HG03469 (cell line): ENCODE measurements around the gene SAMD11.

Source experiments
- ATAC-seq: cut with Tn5 transposase; IDR thresholded peaks from one replicate; pipeline ENCODE4 v1.9.1; 2021; ENCODE audit warnings: mild to moderate bottlenecking, moderate library complexity, moderate number of reproducible peaks; ENCODE audit not compliant: unreplicated experiment

Gene SAMD11

DNA sequence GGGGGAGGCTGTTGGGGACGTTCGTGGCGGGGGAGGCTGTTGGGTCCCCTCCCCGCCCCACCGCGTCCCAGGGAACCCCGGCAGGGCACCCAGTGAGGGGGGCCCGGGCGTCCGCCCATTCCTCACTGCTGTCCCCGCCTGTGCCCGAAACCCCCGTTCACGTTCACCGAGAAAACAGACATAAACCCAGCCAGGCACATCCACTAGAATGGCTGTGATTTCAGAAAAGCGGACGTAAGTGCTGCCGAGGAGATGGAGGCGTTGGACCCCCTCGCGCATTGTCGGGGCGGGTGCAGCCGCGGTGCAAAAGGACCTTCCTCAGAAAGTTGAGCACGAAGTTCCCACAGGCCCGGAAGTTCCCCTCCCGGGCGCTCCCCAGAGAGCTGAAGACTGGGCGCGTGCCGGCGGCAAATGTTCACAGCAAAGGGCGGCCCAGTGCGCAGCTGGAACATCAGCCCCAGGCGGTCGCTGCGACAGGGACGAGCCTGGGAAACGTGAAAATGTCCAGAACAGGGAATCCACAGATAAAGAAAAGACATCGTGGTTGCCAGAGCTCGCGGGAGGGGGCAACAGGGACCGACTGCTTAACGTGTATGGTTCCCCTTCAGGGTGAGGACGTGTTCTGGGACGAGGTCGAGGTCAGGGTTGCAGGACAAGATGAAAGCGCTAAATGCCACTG lies 18.5 kb upstream of the SAMD11 start:
- ATAC-seq, result no peak

DNA sequence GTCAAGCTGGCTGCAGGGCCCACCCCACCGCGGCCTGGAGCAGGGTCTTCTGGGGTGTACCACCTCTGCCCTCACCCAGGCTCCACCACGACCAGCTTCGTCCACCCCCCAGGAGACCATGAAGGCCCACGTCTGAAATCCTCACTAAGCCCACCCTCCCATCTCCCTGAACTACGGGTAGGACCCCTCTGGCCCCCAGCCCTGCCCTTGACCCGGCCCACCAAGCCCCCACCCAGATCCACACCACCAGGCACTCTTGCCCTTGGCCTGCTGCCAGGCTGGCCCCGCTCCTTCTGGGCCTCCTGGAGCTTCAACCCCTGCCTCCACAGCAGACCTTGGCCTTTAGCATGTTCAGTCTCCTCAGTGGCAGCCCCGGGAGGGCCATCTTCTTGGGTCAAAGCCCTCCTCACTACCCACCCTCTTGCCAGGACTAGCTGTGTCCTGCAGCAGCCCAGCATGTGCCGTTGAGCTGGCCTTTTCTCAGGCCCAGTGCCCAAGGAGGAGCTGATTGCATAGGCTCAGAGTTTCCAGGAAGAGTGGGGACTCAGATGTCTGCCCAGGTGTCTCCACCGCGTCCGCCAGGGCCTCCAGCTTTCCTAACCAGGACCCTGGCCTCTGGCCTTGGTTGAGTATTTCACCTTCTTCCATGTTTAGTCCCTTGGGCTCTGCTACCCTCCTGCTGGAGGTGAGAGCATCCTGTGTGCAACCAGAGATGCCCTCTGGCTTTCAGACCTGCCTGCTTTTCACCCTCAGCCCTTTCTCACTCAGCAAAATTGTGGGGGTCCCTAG lies 17.7 kb upstream of the SAMD11 start:
- no peak for ATAC-seq

DNA sequence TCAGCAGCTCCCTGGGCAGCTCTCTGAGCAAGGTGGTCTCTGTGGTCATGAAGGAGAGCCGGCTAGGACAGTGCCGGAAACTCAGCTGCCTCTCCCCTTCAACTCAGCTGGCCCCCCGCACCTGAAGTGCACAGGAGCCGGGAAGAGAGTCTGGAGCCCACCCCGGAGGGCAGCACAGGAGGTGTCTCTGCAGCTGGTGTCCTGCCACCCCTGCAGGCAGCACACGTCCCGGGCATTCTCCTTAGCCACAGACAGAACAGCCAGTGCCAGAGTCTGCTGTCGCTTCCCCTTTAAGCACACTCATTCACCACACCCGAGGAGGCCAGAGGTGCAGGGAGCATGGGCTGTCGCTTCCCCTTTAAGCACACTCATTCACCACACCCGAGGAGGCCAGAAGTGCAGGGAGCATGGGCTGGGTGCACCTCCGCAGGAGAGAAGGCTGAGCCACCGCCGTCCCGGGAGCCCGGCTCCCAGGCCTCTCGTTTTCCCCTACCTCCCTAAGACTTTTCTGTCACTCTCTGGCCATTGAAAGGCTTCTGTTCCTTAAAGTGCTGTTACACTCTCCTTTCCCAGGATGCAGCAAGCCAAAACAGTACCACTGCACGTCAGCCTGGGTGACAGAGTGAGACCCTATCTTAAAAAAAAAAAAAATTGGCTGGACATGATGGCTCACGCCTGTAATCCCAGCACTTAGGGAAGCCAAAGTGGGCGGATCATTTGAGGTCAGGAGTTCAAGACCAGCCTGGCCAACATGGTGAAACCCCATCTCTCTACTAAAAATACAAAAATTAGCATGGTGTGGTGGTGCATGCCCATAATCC lies 16.9 kb upstream of the SAMD11 start:
- no peak for ATAC-seq

DNA sequence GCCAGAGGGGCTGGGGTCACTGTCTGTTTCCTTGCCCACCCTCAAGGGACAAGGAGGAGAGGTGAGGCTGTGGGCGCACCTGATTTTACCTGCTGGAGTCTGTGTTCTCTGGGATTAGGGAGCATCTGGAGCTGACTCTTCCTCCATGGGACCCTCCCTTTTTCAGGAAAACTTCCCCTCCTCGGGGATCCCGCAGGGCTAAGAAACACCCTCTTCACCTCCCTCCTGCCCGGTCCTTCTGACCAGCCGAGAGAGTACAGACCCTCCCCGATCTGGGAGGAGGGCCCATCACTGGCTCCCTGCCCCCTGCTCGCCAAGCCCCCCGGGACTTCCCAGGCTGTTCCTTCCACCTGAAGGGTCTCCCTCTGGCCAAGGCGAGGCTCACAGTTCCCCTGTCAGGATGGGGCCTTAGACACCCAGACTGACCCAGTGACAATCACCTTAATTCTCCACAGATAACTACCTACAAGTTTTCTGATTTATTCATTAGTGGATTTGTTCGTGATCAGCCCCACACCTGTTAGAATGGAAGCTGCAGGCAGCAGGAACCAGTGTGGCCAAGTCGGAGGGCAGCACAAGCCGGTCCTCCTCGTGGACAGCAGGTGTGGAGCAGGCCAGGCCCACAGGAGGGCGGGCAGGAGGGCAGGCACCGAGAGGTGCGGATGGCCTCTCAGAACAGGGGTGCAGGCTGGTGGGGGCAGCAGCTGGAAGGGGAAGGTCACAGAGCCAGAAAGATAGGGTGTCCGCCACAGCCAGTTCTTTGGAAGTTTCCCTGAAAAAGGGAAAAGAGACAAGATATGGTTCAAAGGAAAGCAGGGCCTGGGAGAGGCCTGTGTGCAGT lies 15.9 kb upstream of the SAMD11 start:
- ATAC-seq, result no peak

DNA sequence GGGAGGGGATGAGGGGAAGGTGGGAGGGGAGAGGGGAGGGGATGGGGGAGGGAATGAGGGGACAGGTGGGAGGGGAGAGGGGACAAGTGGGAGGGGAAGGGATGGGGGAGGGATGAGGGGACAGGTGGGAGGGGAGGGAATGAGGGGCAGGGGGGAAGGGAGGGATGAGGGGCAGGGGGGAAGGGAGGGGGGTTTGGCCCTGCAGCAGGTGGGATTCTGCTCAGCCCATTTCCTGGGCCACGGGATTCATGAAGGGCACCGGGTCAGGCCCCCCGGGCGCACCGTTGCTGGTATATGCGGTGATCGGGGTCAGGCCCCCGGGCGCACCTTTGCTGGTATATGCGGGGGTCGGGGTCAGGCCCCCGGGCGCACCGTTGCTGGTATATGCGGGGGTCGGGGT lies 15.1 kb upstream of the SAMD11 start:
- no peak for ATAC-seq

DNA sequence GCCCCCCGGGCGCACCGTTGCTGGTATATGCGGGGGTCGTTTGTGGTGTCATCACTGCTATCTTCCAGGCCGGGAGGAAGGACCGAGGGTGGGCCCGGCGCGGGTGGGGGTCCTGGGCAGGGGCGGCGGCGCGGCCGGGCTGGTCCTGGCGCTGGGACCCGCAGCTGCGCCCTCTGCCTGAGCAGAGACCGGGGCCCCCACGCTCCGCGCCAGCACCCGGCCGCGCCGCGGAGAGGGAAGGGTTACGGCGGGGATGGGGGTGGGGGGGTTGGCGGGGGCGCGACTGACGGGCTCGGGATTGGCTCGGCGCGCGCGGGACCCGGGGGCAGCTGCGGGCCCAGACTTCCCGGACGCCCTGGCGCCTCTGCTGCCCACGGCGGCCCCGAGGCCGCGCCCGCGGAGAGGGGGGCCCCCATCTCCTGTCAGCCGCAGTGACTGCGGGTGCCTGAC lies 13.8 kb upstream of the SAMD11 start:
- no peak for ATAC-seq

DNA sequence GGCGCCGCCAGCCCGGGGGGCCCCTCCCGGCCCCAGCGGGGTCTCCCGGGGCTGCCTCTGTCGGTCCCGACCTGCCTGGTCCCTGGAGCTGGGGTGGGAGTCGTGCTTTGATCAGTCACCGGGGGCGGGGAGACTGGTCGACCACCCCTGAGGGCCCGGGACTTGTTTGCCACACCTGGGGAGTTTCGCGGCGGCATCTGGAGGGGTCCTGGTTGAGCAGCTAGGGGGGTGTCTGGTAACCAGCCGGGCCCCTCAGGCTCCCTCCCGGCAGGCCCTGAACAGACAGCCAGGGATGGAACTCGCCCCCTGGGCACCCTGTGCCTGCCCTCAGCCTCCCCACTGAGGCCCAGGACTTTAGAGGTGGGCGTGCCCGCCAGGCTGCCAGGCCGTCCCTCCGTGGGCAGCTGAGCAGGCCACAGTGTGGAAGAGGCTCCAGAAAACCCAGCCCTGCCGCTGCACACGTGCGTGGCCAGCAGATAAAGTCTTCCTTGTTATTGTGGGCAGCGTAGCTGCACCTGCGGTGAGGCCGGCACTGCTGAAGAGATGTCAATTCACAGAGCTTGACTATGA lies 13.3 kb upstream of the SAMD11 start:
- ATAC-seq, result no peak

DNA sequence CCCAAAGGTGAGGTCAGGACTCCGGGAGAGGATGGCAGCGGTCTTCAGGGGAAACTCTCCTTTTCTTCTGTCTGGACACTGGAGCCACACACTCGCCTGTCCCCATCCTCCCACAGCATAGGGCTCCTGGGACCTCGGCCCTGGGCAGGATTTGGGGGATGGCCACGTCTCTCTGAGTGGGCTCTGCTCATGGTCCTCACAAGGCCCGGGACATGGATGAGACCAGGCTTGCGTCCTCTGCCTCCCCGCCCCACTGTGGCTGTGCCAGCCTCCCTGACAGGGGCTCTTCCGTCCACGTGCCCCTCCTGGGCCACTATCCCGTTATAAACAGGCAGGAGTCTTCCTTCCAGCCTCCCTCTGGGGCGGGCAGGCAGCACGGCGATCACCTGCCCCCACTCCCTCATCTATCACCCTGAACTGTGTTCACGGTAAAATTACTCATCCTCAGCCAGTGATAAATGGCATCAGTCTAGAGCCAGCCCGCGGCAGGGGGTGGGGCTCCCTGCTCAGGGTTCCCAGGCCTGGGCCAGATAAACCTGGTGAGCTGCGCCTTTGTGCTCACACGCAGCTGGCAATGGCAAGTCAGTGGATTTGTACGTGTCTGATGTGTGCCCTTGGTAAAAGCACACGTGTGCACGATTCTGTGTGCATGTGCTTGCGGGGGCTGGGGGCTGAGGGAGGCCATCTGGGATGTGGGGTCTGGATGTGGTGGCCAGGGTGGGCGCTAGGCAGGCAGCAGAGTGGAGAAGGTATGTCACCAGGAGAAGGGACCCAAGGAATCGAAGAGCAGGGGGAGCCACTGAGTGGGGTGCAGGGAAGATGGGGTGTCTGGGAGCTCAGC lies 12.6 kb upstream of the SAMD11 start:
- no peak for ATAC-seq

DNA sequence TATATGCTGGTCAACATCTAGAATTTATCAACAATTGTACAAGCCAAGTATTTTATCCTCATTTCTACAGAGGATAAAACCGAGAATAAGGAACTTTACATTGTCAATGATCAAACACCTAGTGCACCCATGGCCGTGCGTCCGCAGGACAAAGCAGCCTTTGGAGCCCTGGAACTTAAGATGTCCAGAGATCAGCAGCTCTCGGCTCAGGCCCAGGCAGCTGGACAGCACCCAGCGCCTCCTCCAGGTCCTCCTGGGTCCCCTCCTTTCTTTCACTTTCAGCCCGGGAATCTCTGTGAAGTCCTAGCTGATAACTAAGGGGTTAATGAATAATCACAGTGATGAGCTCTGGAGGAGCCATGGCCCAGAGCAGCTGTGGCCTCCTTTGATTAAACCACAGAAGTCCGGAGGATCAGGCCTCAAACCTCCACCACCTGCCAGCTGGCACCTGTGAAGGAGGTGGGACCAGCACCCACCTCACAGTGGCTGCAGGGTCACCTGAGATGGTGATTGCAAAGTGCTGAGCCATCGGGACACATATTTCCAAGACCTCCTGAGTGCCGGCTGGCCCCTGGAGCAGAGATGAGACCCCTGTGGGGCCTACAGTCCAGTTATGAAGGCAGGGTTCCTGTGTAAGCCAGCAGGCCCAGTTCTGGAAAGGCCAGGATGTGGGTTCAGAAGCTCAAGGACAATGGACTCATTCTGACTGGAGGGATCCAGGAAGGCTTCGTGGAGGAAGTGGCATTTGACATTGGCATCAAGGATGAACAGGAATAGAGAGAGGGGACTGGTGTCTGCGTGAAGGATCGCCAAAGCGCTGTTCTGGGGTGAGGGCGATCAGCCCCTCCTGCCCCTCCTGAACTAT lies 11.6 kb upstream of the SAMD11 start:
- ATAC-seq, result no peak

DNA sequence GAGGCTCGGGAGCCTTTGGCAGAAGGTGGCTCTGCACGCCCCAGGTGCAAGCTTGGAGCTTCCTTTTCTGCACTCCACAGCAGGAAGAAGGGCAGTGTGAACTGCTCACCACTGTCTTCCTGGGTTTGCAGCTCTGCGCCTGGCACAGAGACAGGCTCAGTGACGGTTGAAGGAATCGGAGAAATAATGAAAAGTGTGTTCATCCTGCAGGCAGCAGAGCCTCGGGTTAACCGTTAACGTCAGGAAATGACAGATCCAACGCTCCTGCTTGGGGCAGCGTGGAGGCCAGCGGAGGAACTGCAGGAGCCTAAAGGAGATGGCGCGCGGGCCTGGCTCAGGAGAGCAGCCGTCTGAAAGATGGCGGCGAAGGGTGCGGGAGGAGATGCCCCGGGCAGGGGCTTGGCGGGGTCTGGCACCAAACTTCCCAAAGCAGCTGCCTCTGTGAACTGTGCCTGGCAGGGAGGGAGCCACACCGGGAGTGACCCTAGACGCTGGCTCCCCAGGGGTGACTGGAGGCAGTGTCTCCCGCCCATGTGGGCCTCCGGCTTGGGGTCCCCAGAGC lies 10.9 kb upstream of the SAMD11 start:
- ATAC-seq, result no peak

DNA sequence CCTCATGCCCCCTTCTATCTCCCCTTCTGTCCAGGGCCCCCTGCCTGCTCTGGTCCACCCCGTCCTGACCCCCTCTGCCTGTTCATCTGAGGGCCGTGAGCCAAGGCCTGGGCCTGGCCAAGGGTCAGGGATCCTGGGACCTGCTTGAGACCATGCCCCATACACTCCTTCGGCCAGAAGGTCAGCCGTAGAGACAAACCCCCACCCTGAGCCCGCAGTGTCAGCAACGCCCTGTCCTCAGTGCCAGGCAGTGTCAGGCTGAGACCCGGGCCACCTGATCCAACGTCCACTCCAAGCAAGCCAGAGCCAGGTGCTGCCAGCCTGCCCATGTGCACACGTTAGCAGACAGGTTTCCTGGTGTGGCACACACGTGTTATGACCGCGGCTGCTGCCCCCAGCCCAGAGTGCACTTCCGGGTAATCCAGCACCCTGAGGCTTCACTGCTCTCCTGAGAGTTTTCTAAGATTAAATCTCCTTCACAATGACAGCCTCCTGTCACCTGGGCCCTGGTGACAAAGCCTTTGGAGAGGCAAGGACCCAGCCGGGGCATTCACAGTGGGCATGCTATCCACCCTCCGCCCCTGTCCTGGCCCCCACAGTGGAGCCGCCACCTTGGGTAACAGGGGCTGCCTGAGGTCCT lies 10.1 kb upstream of the SAMD11 start:
- no peak for ATAC-seq

DNA sequence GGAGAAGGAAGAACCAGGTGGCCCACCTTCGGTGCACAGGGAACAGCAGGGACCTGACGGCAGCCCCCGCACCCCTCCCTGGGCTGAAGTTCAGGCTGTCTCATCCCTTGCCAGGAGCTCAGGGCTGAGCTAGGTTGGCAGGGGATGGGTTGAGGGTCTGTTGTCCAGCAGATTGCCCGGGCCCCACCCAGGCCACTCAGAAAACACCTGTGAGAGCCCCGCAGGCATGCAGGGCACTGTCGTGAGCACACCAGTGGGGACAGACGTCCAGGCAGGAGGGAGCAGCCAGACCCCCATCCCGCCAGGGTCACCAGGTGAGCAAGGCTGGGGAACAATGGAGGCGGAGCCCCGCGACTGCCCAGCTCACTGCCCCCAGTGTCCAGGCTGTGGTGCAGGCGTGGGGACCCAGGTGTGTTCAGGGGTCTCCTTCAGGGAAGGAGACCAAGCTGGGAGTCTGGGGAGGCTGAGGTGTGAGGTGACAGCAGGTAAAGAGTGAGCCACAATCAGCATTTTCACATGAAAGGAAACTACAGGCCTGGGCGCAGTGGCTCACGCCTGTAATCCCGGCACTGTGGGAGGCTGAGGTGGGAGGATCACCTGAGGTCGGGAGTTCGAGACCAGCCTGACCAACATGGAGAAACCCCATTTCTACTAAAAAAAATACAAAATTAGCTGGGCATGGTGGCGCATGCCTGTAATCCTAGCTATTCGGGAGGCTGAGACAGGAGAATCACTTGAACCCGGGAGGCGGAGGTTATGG lies 9.4 kb upstream of the SAMD11 start:
- ATAC-seq, result no peak

DNA sequence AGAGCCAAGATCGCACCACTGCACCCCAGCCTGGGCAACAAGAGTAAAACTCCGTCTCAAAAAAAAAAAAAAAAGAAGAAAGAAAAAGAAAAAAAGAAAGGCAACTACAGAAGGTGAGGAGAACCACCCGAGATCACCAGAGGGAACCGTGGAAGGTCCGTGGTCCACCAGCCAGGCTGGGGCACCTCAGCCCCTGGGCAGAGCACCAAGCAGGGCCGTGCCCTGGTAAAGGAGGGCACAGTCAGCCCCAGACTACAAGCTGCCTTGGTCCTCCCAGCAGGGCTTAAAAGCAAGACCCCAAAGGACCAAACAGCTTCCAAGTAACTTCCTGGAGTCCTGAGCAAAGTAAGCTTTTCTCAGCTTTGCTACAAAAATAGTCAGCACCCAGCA lies 8.8 kb upstream of the SAMD11 start:
- ATAC-seq, result no peak

DNA sequence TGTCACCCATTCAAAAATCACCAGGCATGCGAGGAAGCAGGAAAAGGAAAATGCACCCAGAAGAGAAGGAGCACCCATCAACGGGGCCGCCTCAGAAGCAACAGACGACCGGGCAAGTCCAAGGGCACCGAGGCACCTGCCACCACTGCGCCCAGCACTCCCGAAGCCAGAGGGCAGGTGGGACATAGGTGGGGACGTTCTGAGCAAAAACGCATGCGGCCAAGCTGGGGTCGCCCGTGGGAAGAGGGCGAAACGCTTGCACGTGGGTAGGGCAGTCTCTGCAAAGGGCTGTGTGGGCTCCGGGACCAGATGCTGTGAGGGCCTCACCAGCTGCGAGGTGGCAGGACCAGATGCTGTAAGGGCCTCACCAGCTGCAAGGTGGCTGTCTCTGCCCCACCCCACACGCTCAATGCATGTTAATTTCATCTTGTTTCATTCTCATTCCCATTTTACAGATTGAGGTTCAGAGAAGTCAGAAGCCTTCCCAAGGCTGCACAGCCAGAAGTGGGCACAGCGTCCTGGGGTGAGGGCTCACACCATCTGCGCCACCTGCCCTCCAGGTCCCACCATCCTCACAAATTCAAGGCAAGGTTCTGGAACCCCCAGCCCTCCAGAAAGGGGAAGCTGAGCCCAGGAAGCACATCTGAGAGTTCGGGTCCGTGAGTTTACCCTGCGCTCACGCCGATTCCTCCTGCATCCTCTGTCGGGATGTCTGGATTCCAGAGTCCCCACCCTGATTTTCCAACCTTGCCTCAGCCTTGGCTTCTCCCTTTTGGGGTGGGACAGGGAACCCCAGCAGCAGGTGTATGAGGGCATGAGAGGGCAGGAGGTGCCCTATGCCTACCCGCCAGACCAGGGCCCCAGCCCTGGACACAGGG lies 8.2 kb upstream of the SAMD11 start:
- ATAC-seq, result no peak

DNA sequence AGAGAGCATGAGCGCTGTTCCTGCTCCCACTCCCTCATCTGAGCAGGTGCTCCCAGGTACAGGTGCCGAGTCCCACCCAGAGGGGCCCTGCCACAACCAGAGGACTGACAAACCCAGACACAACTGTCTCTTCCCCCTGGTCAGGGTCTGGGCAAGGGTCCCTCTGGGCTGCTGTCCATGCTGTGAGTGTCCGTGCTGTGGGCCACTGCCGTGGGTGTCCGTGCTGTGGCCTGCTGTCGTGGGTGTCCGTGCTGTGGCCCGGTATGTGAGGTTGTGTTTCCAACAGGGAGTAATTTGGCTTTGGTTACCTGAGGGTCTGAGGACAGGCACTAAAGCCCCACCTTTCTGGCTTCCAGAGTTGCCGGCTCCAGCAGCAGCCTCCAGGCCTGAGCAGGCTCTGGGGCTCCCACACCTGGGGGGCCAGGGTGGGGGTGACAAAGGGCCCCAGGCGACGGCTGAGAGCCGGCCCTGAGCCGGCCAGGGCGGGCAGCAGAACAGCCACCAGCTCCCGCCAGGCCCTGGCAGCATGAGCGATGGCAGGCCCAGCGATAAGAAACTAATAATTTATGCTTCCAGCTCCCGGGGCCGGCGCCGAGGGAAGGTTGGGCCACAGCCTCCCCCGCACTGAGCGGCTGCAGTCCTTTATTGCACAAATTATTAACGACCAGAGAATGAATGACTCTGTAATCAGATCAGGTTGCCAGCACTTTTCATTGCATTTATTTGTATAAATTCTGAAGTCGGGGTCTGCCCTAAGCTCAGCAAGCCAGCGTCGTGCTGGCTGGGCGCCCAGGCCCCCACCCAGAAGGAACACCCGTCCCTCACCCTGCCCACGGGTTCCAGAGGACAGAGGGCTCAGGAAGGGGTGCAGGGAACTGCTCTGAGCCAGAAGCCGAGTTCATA lies 7.3 kb upstream of the SAMD11 start:
- no peak for ATAC-seq
